Measurements from ENCODE around the gene IFI16.
"Not testable (repeated sequence)": the region's sequence is repeated elsewhere in the genome, so short reads cannot be mapped to it uniquely, and the experiment has no call there.

The IFI16 gene

DNA sequence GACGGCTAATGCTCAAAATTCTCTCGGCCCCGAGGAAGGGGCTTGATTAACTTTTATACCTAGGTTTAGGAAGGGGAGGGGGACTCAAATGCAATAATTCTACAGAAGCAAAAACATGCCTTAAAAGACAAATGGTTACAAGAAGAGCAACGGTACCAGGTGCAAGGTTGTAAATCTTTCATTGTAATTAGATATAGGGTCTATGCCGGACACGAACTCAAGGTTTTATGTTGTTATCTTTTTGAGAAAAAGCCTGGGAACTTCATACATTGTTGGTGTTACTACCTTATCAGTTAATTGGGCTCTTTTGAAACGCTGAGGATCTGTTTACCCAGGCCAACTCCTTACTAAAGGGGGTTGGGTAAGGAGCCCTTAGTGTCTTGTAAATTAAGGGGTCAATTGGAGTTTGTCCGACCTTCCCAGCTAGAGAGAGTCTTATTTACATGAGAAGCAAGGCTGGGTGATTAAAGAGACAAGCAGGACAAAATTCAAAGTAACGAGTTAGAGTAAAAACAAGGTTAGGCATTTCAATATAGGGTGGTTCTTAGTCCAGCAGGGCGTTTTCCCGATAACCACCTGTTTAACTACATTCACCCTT lies 3.4 kb upstream of the IFI16 start:
- DNase-seq (ENCODE audit: extremely low read depth in 1 of 2, low read depth in 1 of 2) = not testable (repeated sequence)

DNA sequence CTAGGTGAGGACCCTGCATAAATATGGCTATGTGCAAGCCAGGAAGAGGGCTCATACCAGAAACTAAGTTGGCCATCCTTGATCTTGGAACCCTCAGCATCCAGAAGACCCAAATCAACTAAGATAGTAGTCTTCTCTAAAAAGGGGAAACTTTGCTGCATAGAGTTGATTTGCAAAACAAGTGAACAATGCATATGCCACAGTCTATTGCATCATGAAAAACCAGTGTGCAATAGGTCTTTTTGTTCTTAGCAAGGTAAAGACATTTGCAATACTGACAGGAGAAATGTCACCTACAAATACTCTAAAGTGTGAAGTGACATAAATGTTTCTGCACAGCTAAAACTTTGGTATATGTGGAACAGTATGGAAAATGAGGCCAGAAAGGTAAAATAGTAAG lies 2.0 kb upstream of the IFI16 start:
- no peak for DNase-seq (ENCODE audit: extremely low read depth in 1 of 2, low read depth in 1 of 2)

DNA sequence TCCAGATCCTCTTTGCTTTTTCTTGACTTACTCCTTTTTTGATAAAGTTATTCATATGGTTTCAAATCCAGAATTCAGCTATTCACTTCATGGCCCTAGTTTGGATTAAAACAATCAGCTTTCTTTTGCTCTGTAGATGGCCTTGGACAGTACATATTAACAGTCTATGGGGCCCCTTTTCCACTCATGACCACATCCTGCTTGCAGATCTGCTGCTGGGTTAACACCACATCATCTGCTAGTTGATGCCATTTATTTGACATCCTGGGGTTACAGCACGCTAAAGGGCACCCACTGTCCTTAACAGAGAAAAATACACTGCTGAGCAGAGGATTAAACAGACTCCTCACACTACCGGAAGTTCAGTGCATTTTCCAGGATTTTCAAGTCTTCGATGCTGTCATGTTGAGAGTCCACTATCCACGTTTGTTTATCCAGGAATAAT lies 941 bp upstream of the IFI16 start:
- DNase-seq (ENCODE audit: extremely low read depth in 1 of 2, low read depth in 1 of 2) = peak in 1 of 2 donors; percentile 29

DNA sequence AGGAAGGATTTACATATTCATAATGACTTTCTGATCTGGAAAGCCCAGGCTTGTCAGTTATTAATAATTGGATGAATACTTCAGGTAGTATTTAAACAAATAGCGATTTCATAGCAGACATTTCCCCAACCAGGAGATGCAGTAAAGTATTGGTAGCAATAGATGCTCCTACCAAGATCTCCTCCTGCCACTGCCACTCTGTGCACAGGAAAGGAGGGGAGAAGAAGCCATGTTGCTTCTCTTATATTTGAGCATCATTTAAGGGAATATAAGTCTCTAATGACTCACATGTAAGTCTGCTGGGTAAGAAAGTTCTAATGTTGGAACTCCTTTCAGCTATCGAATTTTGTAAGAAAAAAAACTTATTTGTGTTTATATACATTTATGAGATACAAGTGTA lies 420 bp upstream of the IFI16 start:
- DNase-seq (ENCODE audit: extremely low read depth in 1 of 2, low read depth in 1 of 2) = no peak

DNA sequence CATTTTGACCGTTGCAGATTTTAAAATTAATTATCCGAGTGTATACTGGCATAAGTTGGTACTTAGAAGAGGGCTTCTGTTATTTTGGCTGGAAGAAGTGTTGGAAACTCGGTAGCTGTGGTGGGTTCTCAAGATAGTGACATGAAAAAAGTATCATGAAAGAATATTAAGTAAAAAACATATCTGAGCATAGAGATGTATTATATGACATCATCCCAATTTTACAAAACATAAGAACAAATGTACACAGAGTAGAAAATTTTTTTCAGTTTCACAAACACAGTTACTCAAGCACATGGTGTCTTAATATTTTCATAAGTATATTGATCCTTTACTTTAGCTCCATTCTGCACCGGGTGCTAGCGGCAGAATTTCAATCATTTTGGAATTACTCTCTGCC lies 684 bp downstream of the IFI16 start:
- DNase-seq (ENCODE audit: extremely low read depth in 1 of 2, low read depth in 1 of 2) = no peak

DNA sequence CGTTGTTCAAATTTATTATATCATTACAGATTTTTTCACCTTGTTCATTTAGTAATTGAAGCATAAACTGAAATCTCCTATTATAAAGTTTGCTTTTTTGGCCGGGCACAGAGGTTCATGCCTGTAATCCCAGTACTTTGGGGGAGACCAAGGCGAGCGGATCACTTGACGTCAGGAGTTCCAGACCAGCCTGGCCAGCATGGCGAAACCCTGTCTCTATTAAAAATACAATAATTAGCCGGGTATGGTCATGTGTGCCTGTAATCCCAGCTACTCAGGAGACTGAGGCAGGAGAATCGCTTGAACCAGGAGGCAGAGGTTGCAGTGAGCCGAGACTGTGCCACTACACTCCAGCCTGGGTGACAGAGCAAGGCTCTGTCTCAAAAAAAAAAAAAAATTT lies 1.3 kb downstream of the IFI16 start:
- DNase-seq (ENCODE audit: extremely low read depth in 1 of 2, low read depth in 1 of 2) = not testable (repeated sequence)

DNA sequence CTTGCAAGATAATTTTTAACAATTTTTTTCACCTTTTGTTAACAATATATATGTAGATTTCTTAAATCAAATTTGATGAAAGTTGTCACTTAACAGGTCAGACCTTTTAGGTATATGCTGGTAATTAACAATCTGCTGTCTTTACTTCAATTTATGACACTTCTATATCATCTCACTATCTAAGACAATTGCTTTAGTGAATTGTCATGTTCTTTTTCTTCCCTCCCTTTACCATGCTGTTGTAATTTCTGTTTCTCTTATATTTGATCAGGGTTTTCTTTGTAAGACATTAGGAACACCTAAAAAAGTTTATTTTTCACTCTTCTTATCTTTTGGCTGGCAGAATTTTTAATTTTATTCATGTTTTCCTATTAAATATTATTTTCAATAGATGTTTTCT lies 2.0 kb downstream of the IFI16 start:
- DNase-seq (ENCODE audit: extremely low read depth in 1 of 2, low read depth in 1 of 2) = no peak

DNA sequence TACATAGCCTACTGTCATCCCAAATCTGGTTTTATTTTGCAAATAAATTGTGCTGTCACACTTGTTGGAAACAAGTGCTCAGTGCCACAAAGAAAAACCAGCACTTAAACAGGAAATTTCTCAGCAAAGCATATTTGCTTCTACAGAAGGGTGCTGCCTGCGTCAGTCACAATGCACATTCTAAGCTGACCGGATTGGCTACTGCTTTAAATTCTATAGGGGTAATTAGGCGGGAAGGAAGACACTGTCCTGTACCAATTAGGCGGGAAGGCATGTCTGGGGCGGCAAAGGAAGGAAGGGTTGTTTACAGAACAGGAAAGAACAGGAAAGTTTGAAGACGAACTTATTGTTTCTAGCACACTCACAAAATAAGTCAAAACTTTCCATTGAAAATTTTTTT lies 2.8 kb downstream of the IFI16 start:
- peak; percentile 11 to 18 for DNase-seq (ENCODE audit: extremely low read depth in 1 of 2, low read depth in 1 of 2)

DNA sequence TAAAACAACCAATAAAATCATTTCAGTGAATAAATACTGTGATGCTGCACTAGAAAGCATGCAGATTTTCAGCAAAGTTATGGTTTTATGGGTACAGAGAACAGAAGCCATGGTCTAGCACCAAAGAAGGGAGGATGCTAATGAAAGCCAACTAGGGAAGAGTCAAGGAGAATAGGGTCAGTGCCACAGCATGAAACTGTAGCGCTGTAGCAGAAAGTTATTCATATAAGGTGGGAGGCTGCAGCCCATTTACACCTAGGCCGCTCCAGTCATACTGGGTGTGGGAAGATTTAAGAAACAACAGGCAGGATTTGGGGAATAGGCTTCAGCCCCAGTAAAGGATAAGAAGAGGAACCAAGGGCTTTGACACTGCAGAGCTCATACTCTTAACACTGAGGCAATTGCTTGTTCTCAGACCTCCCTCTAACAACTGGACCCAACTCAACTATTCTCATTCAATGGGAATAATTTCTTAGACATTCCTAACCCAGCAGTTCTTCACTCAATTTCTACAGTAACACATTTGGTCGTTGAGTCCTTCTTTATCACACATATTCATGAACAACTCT lies 4.4 kb downstream of the IFI16 start:
- DNase-seq (ENCODE audit: extremely low read depth in 1 of 2, low read depth in 1 of 2) = no peak

DNA sequence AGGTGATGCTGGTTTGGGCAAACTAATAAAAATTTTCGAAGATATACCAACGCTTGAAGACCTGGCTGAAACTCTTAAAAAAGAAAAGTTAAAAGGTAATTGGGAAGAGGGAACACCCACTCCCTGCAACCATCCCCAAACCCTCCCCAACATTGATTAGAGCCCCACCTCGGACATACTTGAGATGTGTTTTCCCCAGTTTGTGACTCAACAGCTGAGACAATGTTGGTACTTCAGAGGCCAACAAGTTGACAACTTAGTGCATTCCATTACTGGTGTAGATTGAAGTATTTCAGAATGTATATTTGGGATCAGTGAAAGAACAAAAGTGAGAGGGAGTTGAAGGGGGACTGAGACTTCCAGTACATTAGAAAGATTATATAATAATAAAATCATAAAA lies 5.1 kb downstream of the IFI16 start:
- no peak for DNase-seq (ENCODE audit: extremely low read depth in 1 of 2, low read depth in 1 of 2)

DNA sequence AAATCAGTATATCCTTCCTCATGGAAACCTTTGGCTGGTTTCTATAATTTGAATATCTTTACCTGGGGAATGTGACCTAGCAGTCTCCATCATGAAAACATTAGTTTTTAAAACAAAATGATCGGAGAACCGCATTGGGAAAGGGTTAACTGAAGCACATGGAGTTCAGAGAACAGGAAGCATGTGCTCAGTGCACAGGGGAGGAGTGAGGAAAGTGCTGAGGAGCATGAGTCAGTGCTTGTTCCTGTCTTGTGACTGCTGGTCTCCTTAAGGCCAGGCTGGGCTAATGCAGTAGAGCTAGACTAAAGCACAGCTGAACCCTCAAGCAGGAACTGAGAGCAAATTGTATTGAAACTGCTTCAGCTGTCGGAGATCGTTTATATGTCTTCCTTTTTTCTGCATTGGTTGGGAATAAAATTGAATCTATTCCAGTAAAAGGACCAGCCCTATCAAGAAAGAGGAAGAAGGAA lies 5.8 kb downstream of the IFI16 start:
- DNase-seq (ENCODE audit: extremely low read depth in 1 of 2, low read depth in 1 of 2) = peak; percentile 27 to 37

DNA sequence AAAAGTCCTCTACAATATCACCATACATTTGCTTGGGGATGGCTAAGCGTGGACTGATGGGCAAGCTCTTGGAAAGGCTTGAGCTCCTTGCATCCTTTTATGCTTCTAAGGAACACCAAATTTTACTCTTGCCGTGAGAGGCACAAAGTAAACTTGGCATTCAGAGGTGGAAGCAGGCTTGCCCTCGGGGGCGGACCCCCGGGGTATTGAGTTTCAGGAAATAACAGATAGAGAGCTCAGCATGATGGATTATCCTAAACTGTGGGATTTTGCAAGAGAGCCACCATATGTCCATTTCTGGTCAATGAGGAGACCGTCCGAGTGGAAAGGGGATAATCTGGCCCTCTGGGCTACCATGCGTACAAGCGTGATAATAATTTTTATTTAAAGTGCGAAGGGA lies 14.0 kb downstream of the IFI16 start:
- DNase-seq (ENCODE audit: extremely low read depth in 1 of 2, low read depth in 1 of 2) = no peak

DNA sequence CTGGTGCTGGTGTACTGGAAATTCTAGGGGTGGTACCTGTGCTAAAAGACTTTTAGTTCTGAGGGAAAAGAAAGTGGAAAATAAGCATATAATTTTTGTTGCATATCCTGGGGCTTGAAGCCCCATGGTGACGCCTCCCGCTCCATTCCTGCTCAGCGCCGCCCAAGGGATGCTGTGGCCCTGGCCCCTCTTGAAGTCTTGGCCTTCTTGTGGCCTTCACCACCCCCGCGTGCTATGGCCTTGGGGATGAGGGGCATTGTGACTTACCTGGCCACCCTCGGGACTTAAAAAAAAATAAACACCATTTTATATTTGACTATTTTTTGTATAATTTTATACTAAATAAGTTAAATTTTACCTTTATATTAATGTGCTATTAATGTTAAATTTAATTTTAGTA lies 15.3 kb downstream of the IFI16 start:
- no peak for DNase-seq (ENCODE audit: extremely low read depth in 1 of 2, low read depth in 1 of 2)

DNA sequence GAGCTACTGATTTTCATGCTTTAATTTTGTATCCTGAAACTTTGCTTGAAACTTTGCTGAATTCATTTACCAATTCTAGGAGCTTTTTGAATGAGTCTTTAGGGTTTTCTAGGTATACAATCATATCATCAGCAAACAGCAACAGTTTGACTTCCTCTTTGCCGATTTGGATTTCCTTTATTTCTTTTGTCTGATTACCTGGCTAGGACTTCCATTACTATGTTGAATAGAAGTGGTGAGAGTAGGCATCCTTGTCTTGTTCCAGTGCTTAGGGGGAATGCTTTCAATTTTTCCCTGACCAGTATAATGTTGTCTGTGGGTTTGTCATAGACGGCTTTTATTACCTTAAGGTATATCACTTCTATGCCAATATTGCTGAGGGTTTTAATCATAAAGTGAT lies 17.1 kb downstream of the IFI16 start:
- not testable (repeated sequence) for DNase-seq (ENCODE audit: extremely low read depth in 1 of 2, low read depth in 1 of 2)

DNA sequence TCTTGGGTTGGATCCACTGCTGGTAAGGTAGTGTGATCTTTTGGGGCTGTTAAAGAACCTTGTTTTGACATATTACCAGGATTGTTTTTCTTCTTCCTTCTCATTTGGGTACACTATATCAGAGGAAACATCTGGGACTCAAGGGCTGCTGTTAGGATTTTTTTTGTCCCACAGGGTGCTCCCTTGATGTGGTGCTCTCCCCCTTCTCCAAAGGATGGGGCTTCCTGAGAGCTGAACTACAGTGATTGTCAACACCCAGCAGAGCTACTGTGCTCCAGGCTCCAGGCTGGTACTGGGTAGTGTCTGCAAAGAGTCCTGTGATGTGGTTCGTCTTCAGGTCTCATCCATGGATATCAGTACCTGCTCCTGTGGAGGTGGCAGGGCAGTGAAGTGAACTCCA lies 20.6 kb downstream of the IFI16 start:
- no peak for DNase-seq (ENCODE audit: extremely low read depth in 1 of 2, low read depth in 1 of 2)

DNA sequence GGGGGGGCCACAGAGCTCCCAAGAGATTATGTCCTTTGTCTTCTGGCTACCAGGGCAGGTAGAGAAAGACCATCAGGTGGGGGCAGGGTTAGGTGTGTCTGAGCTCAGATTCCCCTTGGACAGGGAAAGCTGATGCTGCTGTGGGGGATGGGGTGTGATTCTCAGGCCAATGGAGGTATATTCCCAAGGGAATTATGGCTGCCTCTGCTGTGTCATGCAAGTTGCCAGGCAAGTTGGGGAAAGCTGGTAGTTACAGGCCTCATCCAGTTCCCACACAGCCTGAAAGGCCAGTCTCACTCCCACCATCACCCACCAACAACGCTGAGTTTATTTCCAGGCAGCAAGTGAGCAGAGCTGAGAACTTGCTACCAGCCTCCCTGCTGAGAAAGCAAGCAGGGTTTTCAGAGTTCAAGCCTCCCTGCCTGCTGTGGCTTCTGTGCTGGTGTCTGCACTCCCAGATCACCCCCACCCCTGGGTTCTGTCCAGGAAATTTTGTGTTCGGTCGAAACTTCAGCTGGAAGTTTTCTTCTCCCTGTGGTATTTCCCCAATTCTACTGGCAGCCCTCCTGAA lies 21.3 kb downstream of the IFI16 start:
- DNase-seq (ENCODE audit: extremely low read depth in 1 of 2, low read depth in 1 of 2) = no peak

DNA sequence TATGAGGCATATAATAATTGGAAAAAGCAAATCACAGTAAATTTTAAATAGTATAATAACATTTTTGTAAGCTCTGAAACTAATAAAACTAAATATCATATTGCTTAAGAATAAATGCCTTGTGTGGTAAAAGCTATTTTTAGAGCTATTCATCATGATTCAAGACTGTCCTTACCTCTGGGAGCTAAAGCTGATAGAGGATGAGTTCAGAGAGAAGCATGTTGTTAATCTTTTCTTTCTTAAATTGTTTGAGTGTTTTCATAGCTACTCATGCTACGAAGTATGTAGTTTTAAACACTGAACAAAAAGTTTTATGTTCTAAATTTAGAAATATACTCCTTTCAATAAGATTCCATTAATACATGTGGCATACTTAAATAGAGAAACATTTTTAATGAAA lies 30.5 kb downstream of the IFI16 start:
- no peak for DNase-seq (ENCODE audit: extremely low read depth in 1 of 2, low read depth in 1 of 2)

DNA sequence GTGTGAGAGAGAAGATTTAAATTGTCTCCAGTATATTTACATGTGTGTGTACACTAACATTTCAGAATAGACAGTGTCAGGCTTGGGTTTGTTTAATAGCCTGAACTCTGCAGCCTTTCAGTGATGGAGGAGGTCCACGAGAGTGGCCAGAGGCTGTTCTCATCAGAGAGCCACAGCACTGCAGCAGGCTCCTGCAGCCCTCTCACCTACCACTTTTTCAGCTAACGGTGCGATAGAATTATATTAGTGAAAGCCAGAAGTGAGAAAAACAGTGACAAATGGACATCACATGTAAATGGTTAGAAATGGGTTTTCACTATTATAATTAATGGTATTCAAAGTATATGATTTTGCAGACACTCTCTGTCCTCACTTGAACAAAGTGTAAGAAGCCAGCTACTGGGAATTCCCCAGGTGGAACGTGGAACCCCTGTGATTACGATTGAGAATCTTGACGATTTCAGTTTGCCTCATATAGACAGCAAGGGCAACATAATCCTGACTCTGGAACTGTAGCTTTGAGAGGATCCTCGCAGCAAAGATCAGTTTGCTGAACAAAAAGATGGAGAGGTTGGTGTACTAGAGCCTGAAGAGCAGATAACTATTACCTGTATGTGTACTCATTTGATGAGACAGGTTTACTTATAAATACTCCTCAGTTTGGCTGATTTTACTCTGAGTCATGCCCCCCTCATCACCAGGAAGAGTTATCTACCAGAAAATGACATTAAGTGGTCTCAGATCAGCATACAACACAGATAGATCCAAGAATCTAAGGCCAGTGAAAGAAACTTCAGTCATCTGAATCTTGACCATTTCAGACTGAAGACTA lies 31.4 kb downstream of the IFI16 start:
- no peak for DNase-seq (ENCODE audit: extremely low read depth in 1 of 2, low read depth in 1 of 2)

DNA sequence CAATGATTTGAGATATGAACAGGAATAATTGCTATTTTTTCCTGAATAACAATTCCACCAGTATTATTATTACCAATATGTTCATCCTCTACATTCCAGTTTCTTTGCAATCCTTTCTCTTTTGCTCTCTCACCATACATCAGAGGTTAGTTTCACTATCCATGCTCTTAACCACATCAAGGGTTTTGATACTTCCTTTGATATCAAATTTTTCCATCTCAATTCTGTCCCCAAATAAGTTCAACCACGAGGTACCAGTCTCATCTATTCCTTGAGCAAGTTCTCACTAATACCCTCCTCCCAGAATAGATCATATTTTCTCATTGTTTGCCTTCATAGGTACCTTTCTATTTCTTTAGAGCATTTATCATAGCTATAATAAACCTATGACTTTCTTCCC lies 36.8 kb downstream of the IFI16 start:
- DNase-seq (ENCODE audit: extremely low read depth in 1 of 2, low read depth in 1 of 2) = not testable (repeated sequence)

DNA sequence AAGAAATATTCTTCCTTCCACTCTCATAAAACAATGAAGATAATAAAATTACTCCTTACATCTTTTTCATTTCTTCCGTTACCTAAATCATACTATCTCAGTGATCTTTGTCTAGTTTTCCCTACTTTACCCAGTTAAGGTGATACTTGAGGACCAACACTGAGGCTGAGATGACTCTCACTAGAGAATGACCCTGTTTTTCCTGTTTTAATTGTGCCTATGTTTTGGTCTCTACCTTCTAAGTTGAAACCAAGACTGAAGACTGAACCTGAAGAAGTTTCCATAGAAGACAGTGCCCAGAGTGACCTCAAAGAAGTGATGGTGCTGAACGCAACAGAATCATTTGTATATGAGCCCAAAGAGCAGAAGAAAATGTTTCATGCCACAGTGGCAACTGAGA lies 41.7 kb downstream of the IFI16 start:
- DNase-seq (ENCODE audit: extremely low read depth in 1 of 2, low read depth in 1 of 2) = no peak

DNA sequence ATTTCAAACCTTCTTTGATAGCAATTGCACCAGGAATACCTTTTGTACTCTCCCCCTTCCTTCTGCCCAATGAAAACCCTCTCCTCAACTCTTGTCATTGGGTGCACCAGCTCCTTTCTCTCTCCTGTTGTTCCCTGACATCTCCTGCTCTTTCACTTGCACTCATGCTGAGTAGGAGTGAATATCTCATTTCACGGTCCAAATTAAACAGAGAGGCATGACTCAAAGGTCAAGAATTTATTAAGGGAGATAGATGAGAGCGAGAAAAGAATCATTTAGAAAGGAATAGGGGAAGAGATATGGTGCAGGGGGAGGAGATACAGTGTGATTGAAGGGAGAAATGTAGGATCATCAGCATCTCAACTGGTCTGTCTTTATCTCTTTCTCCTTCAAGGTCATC lies 44.7 kb downstream of the IFI16 start:
- no peak for DNase-seq (ENCODE audit: extremely low read depth in 1 of 2, low read depth in 1 of 2)

DNA sequence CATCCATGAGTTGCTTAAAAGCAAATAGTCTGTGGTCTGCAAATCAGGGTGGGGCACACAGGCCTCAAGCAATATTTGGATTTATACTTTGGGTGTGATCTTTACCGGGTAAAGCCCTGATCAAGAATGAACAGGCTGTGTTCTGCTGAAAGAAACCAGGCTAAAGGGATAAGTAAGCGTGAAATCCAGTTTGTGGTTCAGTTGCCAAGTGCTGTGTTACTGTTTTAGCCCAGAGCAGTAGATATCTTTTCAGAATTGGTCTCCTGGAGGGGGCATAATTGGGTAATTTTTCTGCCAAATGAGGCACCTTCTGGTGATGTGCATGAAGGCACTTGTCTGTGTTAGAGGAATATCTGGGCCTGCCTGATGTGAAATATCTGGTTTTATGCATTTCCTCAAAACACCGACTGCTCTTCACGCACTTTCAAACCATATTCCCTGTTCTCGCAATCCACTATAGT lies 45.5 kb downstream of the IFI16 start:
- no peak for DNase-seq (ENCODE audit: extremely low read depth in 1 of 2, low read depth in 1 of 2)
